SK-N-SH (cell line): ENCODE results near the gene SLC35C1. TPM values are rescaled to one million over a fixed set of nuclear protein-coding genes. Genes with fewer than 3 reads are reported as not detected.

Experiments used
- CTCF ChIA-PET: fragments of 300-600, 350-600 bp; formaldehyde crosslinking; extraction: SDS; loops from one replicate; lab custom pipeline; 2021; lab: Yijun Ruan, JAX
- POLR2A ChIA-PET: fragments of 350-600 bp; sonication (Branson Sonifier 250); formaldehyde crosslinking; extraction: SDS; loops from one replicate; lab custom pipeline; 2020; ENCODE audit warnings: antibody characterized with exemption, inconsistent platforms; lab: Yijun Ruan, JAX
- DNase-seq: peaks from one replicate; pipeline ENCODE4 v3.0.0; 2012
- H2AFZ ChIP-seq: fragments of 200-600 bp; sonication (generic); 2 replicates; pipeline ENCODE4 v1.8.1; 2016; ENCODE audit warnings: antibody characterized with exemption, mild to moderate bottlenecking, low read depth
- H3F3A ChIP-seq: fragments of 200-600 bp; sonication (generic); replicated peaks from 2 replicates; pipeline ENCODE3; 2016; ENCODE audit warnings: antibody characterized with exemption, mild to moderate bottlenecking; ENCODE audit not compliant: insufficient read depth
- H3K27ac ChIP-seq, 2 experiments: fragments of 200-500 bp in 1 of 2; fragments of 200-600 bp in 1 of 2; sonication (Bioruptor generic) in 1 of 2; sonication (generic), shearing (Covaris generic) in 1 of 2; 2 replicates each; pipeline versions ENCODE4 v1.5.1 to v1.6.1; 2014 to 2016; ENCODE audit warnings: low read depth in 2 of 2, inconsistent platforms in 1 of 2, low read length in 1 of 2, mild to moderate bottlenecking in 1 of 2, mixed read lengths in 1 of 2
- H3K27me3 ChIP-seq: fragments of 200-600 bp; sonication (generic), shearing (Covaris generic); 2 replicates; pipeline ENCODE4 v1.6.1; 2016; ENCODE audit warnings: mixed run types; ENCODE audit not compliant: insufficient read depth
- H3K36me3 ChIP-seq, 2 experiments: fragments of 200-500 bp in 1 of 2; fragments of 200-600 bp in 1 of 2; sonication (Bioruptor generic) in 1 of 2; sonication (generic) in 1 of 2; replicated peaks in 1 of 2; 2 replicates each; pipeline versions ENCODE3 to v1.5.1; 2014 to 2016; ENCODE audit warnings: low read length in 1 of 2, mild to moderate bottlenecking in 1 of 2; ENCODE audit not compliant: insufficient read depth in 2 of 2, control insufficient read depth in 1 of 2
- H3K4me1 ChIP-seq, 2 experiments: fragments of 200-500 bp in 1 of 2; fragments of 200-600 bp in 1 of 2; sonication (Bioruptor generic) in 1 of 2; sonication (generic), shearing (Covaris generic) in 1 of 2; 2 replicates each; pipeline versions ENCODE4 v1.5.1 to v1.6.1; 2014 to 2016; ENCODE audit warnings: low read depth in 1 of 2, low read length in 1 of 2, mixed run types in 1 of 2; ENCODE audit not compliant: insufficient read depth in 2 of 2, control insufficient read depth in 1 of 2
- H3K4me2 ChIP-seq: fragments of 200-600 bp; sonication (generic), shearing (Covaris generic); 2 replicates; pipeline ENCODE4 v1.6.1; 2017; ENCODE audit warnings: mixed run types
- H3K4me3 ChIP-seq, 2 experiments: fragments of 200-500 bp in 1 of 2; fragments of 200-600 bp in 1 of 2; sonication (Bioruptor generic) in 1 of 2; sonication (generic), shearing (Covaris generic) in 1 of 2; 2 replicates each; pipeline versions ENCODE4 v1.5.1 to v1.8.1; 2014 to 2016; ENCODE audit warnings: low read depth in 2 of 2, inconsistent platforms in 1 of 2, low read length in 1 of 2, mild to moderate bottlenecking in 1 of 2, mixed read lengths in 1 of 2, moderate library complexity in 1 of 2
- H3K79me2 ChIP-seq: fragments of 200-600 bp; sonication (generic); 2 replicates; pipeline ENCODE4 v1.8.1; 2017; ENCODE audit warnings: mild to moderate bottlenecking; ENCODE audit not compliant: insufficient read depth
- H3K9ac ChIP-seq: fragments of 200-600 bp; sonication (generic); 2 replicates; pipeline ENCODE4 v1.6.1; 2017; ENCODE audit warnings: mixed run types
- H3K9me2 ChIP-seq: fragments of 200-600 bp; sonication (generic); 2 replicates; pipeline ENCODE4 v1.6.1; 2017; ENCODE audit warnings: mixed run types
- H3K9me3 ChIP-seq: fragments of 200-600 bp; sonication (generic); 2 replicates; pipeline ENCODE4 v1.6.1; 2017; ENCODE audit warnings: mixed run types, mild to moderate bottlenecking, moderate library complexity
- H4K20me1 ChIP-seq: fragments of 200-600 bp; sonication (generic); 2 replicates; pipeline ENCODE4 v1.6.1; 2017; ENCODE audit warnings: mild to moderate bottlenecking, mixed run types; ENCODE audit not compliant: insufficient read depth
- CHD2 ChIP-seq: fragments of 150-350 bp; IDR thresholded peaks from 2 replicates; pipeline ENCODE4 v1.6.1; 2018; ENCODE audit warnings: low read length; ENCODE audit not compliant: partially characterized antibody
- CTCF ChIP-seq: fragments of 200-600 bp; sonication (generic); IDR thresholded peaks from 2 replicates; pipeline ENCODE4 v1.6.1; 2017; ENCODE audit warnings: antibody characterized with exemption, mild to moderate bottlenecking, moderate library complexity
- ELF1 ChIP-seq: IDR thresholded peaks from 2 replicates; pipeline ENCODE4 v1.4.0; 2012
- EZH2phosphoT487 ChIP-seq: fragments of 200-600 bp; sonication (generic); IDR thresholded peaks from 2 replicates; pipeline ENCODE4 v1.6.1; 2017; ENCODE audit warnings: low read depth, mixed run types, mild to moderate bottlenecking, antibody characterized with exemption, moderate library complexity, borderline replicate concordance
- FOSL2 ChIP-seq: IDR thresholded peaks from 2 replicates; pipeline ENCODE4 v1.4.0; 2012; ENCODE audit warnings: low read depth, mild to moderate bottlenecking, moderate library complexity, borderline replicate concordance
- GATA2 ChIP-seq: sonication (generic); formaldehyde crosslinking; IDR thresholded peaks from 2 replicates; pipeline ENCODE4 v1.5.0; 2020; ENCODE audit warnings: mild to moderate bottlenecking, missing genetic modification reagents
- MEF2A ChIP-seq: IDR thresholded peaks from 2 replicates; pipeline ENCODE4 v1.4.0; 2012; ENCODE audit warnings: low read depth, borderline replicate concordance
- MXI1 ChIP-seq: IDR thresholded peaks from 2 replicates; pipeline ENCODE4 v1.6.1; 2012; ENCODE audit warnings: mild to moderate bottlenecking, low read depth, low read length, improper control_type of control experiment
- PBX3 ChIP-seq: IDR thresholded peaks from 2 replicates; pipeline ENCODE4; 2012
- RAD21 ChIP-seq: IDR thresholded peaks from 2 replicates; pipeline ENCODE4 v1.6.1; 2012; ENCODE audit warnings: mild to moderate bottlenecking, low read length
- REST ChIP-seq: IDR thresholded peaks from 2 replicates; pipeline ENCODE4 v1.6.1; 2012; ENCODE audit warnings: mild to moderate bottlenecking, low read depth, low read length, moderate library complexity
- SIN3A ChIP-seq: IDR thresholded peaks from 2 replicates; pipeline ENCODE4 v1.6.1; 2012; ENCODE audit warnings: low read depth, mild to moderate bottlenecking, low read length, moderate library complexity, borderline replicate concordance
- TAF1 ChIP-seq: IDR thresholded peaks from 2 replicates; pipeline ENCODE4 v1.6.1; 2012; ENCODE audit warnings: low read depth, mild to moderate bottlenecking, low read length, moderate library complexity, borderline replicate concordance
- TCF12 ChIP-seq: IDR thresholded peaks from 2 replicates; pipeline ENCODE4 v1.4.0; 2012
- TEAD4 ChIP-seq: IDR thresholded peaks from 2 replicates; pipeline ENCODE4 v1.4.0; 2012; ENCODE audit warnings: mild to moderate bottlenecking, borderline replicate concordance; ENCODE audit not compliant: insufficient read depth
- USF1 ChIP-seq: IDR thresholded peaks from 2 replicates; pipeline ENCODE4 v1.4.0; 2012; ENCODE audit warnings: low read depth, borderline replicate concordance
- USF2 ChIP-seq: fragments of 150-350 bp; IDR thresholded peaks from 2 replicates; pipeline ENCODE4 v1.6.1; 2017; ENCODE audit warnings: antibody characterized with exemption, low read length, low read depth, borderline replicate concordance
- YY1 ChIP-seq: IDR thresholded peaks from 2 replicates; pipeline ENCODE4 v1.4.0; 2012; ENCODE audit warnings: low read depth, mild to moderate bottlenecking
- WGBS: methylation state at CpG from one replicate; pipeline ENCODE4 v1.1.6; 2017; ENCODE audit warnings: low lambda C conversion rate; 5-methylcytosine and 5-hydroxymethylcytosine counted together
- polyA plus RNA-seq, 3 experiments: library from polyadenylated mRNA; depleted of rRNA; stranded (reverse); fragments of >200 nt; gene quantifications; 2 replicates each; pipeline ENCODE4 v1.2.3, GENCODE V29; 2012

SLC35C1 gene
- polyA plus RNA-seq, 1 of the 3 experiments (the other 2 are of a cell fraction) = 6.2 TPM

- H2AFZ ChIP-seq = no peak overlapping the region
- peaks cover 0 to 2% of the 10 kb centered on the region in 2 experiments for H3K36me3 ChIP-seq
- H3K9me3 ChIP-seq = no peaks in the 10 kb centered on the region
- H3K4me3 ChIP-seq = no peak overlapping the region
- peaks cover 50% of the 10 kb centered on the region for H4K20me1 ChIP-seq
- no peaks in the 10 kb centered on the region for H3F3A ChIP-seq
- TF ChIP-seq TAF1 (no peak), GATA2 (CRISPR knock-in tag) (no peak), CTCF (no peak), MEF2A (no peak), USF1 (no peak)
- H3K4me2 ChIP-seq = no peak overlapping the region
- DNase-seq = no peak
- H3K4me1 ChIP-seq = peaks cover 11 to 34% of the 10 kb centered on the region in 2 experiments
- H3K9me2 ChIP-seq = no peaks in the 10 kb centered on the region
- peaks cover 77% of the 10 kb centered on the region for H3K79me2 ChIP-seq
- ChIA-PET POLR2A (no interaction called here), CTCF (interaction anchor here (0.7 to 1.7 kb wide), 3 partner anchors 17 to 80 kb away, joined by 3 to 8 read pairs (median 3); no protein-coding TSS in a partner anchor)
- WGBS = 91% methylated on average over 2 of the region's 2 CpGs
- no peak overlapping the region for H3K9ac ChIP-seq
- H3K27ac ChIP-seq = peak overlapping the region in 1 of 2 experiments; percentile 23; a peak in 1 of 4 replicates
- H3K27me3 ChIP-seq = no peaks in the 10 kb centered on the region
These were observed 46.3 kb downstream of the SLC35C1 start for GRCh38 chr11:45851228-45851627.

GRCh38 chr11:45852018-45852711, 47.2 kb downstream of the SLC35C1 start:
- Histone ChIP-seq H3K4me1 (peaks cover 16 to 33% of the 10 kb centered on the region in 2 experiments), H3K9me3 (no peaks in the 10 kb centered on the region), H3K9ac (no peak overlapping the region), H3K9me2 (no peaks in the 10 kb centered on the region), H3K4me3 (no peak overlapping the region), H3K27ac (no peak overlapping the region), H3K4me2 (no peak overlapping the region), H3K79me2 (peaks cover 77% of the 10 kb centered on the region), H4K20me1 (peaks cover 50% of the 10 kb centered on the region), H3F3A (no peaks in the 10 kb centered on the region), H3K27me3 (no peaks in the 10 kb centered on the region)
- POLR2A ChIA-PET = no interaction called here
- DNase-seq = no peak
- CTCF ChIA-PET = interaction anchor here (0.7 to 3.8 kb wide), 4 partner anchors 18 to 143 kb away, joined by 3 to 19 read pairs (median 6); no protein-coding TSS in a partner anchor
- TF ChIP-seq PBX3 (no peak), FOSL2 (no peak), TCF12 (no peak), REST (no peak), RAD21 (0 out of 2 replicates have a peak, but pooled peaks have one; percentile 6), MXI1 (peak; percentile 94), YY1 (no peak), GATA2 (CRISPR knock-in tag) (no peak), EZH2phosphoT487 (no peak), CHD2 (no peak), SIN3A (no peak), TEAD4 (no peak), USF2 (no peak), ELF1 (no peak)
- TF ChIP-seq, all 33 proteins: peak for 2
- no peak overlapping the region for H2AFZ ChIP-seq
- peaks cover 3 to 6% of the 10 kb centered on the region in 2 experiments for H3K36me3 ChIP-seq
- WGBS = 90% methylated on average over 4 of the region's 4 CpGs
